Aorta (tissue), 5 donors: ENCODE results near the gene CTH. TPM values are rescaled to one million over a fixed set of nuclear protein-coding genes. Genes with fewer than 3 reads are reported as not detected.
A peak's percentile ranks its signal among the peaks of the same experiment; 100 is the strongest.
"Not testable (repeated sequence)": the region's sequence is repeated elsewhere in the genome, so short reads cannot be mapped to it uniquely, and the experiment has no call there.

Experiments
- ATAC-seq: fragments of 200-7000 bp; cut with Tn5 transposase; one replicate; pipeline ENCODE4 v1.9.1; 2022; ENCODE audit warnings: moderate library complexity; ENCODE audit not compliant: low FRiP score
- DNase-seq, 2 donors: peaks; one replicate each; pipeline ENCODE4 v3.0.0-alpha.2; 2020
- H3K27ac ChIP-seq, 2 donors: one replicate each; pipeline ENCODE4 v1.5.1; 2013; ENCODE audit warnings: low read length in 2 of 2, mild to moderate bottlenecking in 2 of 2, moderate library complexity in 2 of 2, control low read depth in 1 of 2, inconsistent platforms in 1 of 2, low read depth in 1 of 2
- H3K27me3 ChIP-seq, 2 donors: one replicate each; pipeline ENCODE4 v1.6.1; 2013; ENCODE audit warnings: control low read depth in 1 of 2, low read length in 1 of 2, mild to moderate bottlenecking in 1 of 2, moderate library complexity in 1 of 2; ENCODE audit not compliant: insufficient read depth in 2 of 2, control insufficient read depth in 1 of 2
- H3K36me3 ChIP-seq, 2 donors: one replicate each; pipeline ENCODE4 v1.6.1; 2013; ENCODE audit warnings: control low read depth in 1 of 2, low read length in 1 of 2, mild to moderate bottlenecking in 1 of 2; ENCODE audit not compliant: insufficient read depth in 2 of 2, control insufficient read depth in 1 of 2
- H3K4me1 ChIP-seq, 2 donors: one replicate each; pipeline ENCODE4 v1.6.1; 2013; ENCODE audit warnings: low read length in 2 of 2, control low read depth in 1 of 2, mild to moderate bottlenecking in 1 of 2, moderate library complexity in 1 of 2; ENCODE audit not compliant: insufficient read depth in 2 of 2, control insufficient read depth in 1 of 2
- H3K4me3 ChIP-seq, 2 donors: one replicate each; pipeline ENCODE4 v1.5.1; 2013; ENCODE audit warnings: low read length in 2 of 2, control low read depth in 1 of 2, mild to moderate bottlenecking in 1 of 2
- H3K9me3 ChIP-seq: one replicate; pipeline ENCODE4 v1.6.1; 2013; ENCODE audit warnings: mild to moderate bottlenecking, low read length; ENCODE audit not compliant: control insufficient read depth
- WGBS, 2 donors: extraction: QIAGEN DNeasy Blood & Tissue Kit; methylation state at CpG; one replicate each; pipeline ENCODE4 v1.1.7; 2013; 5-methylcytosine and 5-hydroxymethylcytosine counted together
- intact Hi-C, 2 donors: fragments of 100-400 bp; cut with DNase I; formaldehyde crosslinking; loops; one replicate each; pipeline versions ENCODE4 v1.14.2 to v1.15.0; 2022
- polyA plus RNA-seq, 2 donors: library from polyadenylated mRNA; stranded (reverse); fragments of 200-250 nt; gene quantifications; one replicate each; pipeline ENCODE4 v1.2.3, GENCODE V29; 2013
- total RNA-seq, 2 donors: library from RNA; stranded (reverse); fragmentation: NEBNext Ultra II Directional; extraction: Animal tissue kit (Norgen Biotek cat#: 25700); gene quantifications; one replicate each; pipeline ENCODE4 v1.2.1, GENCODE V29; 2021
- donor health status: healthy with polysubstance abuse.
- donor health status: Bipolar disorder and iron deficiency.
- donor health status: DM: no; HTN: no; CAD: no.
- donor health status: DM: no; HTN: no; CAD: no.
- donor health status: DM: yes; HTN: yes; CAD: no.

The CTH gene
- total and polyA plus RNA-seq, 4 donors = 1.8 to 4.3 (median 2.8) TPM

DNA sequence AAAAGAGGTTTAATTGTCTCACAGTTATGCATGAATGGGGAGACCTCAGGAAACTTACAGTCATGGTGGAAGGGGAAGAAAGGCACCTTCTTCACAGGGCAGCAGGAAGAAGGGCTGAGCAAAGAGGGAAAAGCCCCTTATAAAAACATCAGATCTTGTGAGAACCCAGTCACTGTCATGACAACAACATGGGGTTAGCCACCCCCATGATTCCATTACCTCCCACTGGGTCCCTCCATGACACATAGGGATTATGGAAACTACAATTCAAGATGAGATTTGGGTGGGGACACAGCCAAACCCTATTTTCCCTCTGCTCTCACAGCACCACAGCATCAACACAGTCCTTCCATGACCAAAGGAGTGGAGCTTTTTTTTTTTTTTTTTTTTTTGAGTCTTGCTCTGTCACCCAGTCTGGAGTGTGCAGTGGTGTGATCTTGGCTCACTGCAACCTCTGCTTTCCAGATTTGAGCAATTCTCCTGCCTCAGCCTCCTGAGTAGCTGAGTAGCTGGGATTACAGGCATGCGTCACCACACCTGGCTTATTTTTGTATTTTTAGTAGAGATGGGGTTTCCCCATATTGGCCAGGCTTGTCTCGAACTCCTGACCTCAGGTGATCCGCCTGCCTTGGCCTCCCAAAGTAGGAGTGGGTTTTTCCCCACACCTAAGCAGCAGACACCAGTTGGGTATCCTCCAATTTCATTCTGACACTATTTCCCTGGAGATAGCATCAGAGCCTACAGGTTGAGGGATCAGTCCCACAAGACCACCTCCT, 41.3 kb downstream of the CTH start:
- H3K36me3 ChIP-seq, H3K27ac ChIP-seq, H3K4me1 ChIP-seq, ATAC-seq, intact Hi-C loops, DNase-seq, H3K27me3 ChIP-seq, H3K9me3 ChIP-seq, H3K4me3 ChIP-seq: not testable (repeated sequence)
- WGBS, 2 donors = 75 to 95% methylated on average over 3 of the region's 3 CpGs

DNA sequence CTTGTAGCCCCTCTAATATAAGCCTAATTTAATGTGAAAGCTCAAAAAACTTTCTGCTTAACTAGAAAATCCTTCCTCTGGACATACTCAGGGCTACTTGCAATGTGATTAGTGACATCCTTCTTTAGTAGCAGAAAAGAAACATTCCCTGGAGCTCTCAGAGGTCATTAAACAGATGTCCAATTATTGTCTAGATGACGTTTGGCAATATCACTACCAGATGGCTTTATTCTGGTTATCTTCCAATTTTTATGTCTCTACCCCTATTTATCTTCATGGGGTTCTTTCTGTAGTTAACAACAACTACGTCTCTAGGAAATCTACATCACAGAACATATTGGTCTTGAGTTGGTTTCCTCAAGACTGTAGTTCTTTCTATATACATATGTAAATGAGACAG, 44.2 kb downstream of the CTH start:
- Histone ChIP-seq H3K9me3 (no peaks in the 10 kb centered on the region), H3K27me3 (no peaks in the 10 kb centered on the region), H3K27ac (no peak overlapping the region), H3K4me3 (no peak overlapping the region), H3K4me1 (no peaks in the 10 kb centered on the region), H3K36me3 (no peaks in the 10 kb centered on the region)
- ATAC-seq = no peak
- no peak for DNase-seq
- 64 to 65% methylated on average over 2 of the region's 2 CpGs for WGBS, 2 donors
- intact Hi-C loops = no loop called here

DNA sequence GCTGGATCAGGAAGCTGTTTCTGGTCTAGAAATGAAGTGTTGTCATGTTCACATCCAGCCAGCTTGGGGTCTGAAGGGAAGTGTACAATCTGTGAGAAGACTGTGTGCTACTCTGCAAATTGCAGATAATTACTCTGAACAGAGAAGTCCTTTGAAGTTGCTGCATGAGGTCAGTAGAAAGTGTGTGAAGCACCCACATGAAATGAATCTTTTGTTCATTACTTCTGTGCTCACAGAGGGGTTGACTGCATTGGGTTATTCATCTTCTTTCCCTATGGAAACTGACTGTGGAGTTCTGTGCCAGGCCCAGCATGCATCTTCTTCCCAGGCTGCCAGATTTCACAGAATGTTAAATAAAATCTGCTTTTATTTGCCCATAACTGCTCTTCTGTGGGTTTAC, 47.1 kb downstream of the CTH start:
- no peak overlapping the region for H3K27ac ChIP-seq
- no peaks in the 10 kb centered on the region for H3K36me3 ChIP-seq
- H3K4me1 ChIP-seq = no peaks in the 10 kb centered on the region
- no peaks in the 10 kb centered on the region for H3K9me3 ChIP-seq
- H3K4me3 ChIP-seq = no peak overlapping the region
- no peak for DNase-seq
- ATAC-seq = no peak
- no peaks in the 10 kb centered on the region for H3K27me3 ChIP-seq
- intact Hi-C loops = no loop called here

DNA sequence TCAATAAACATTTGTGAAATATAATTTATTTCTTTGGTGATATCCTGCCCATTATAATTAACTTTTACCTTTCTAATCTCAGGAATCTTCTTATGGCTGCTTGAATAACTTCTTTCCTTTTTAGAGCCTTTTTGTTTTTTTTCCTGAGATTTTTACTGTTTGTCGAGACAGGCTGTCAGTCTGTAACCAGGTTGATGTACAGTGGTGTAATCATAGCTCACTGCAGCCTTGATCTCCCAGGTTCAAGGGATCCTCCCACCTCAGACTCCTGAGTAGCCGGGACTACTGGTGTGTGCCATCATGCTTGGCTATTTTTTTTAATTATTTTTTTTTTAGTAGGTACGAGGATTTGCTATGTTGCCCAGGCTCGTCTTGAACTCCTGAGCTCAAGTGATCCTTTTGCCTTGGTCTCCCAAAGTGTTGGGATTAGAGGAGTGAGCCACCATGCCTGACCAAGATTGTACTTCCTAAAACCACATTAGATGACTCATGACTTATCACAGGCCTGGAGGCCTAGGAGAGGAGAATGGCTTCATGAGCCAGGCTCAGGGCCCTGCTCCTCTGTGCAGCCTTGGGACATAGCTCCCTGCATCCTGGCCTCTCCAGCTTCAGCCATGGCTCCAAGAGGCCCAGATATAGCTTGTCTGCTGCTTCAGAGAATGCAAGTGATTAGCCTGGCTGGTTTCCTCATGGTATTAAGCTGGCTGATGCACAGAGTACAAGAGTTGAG, 48.6 kb downstream of the CTH start:
- no peak overlapping the region for H3K27ac ChIP-seq
- no peak for DNase-seq
- intact Hi-C loops = no loop called here
- H3K9me3 ChIP-seq = no peaks in the 10 kb centered on the region
- no peaks in the 10 kb centered on the region for H3K27me3 ChIP-seq
- no peaks in the 10 kb centered on the region for H3K36me3 ChIP-seq
- ATAC-seq = no peak
- WGBS, 2 donors = 92 to 93% methylated on average over 4 of the region's 4 CpGs
- H3K4me1 ChIP-seq = no peaks in the 10 kb centered on the region
- no peak overlapping the region for H3K4me3 ChIP-seq

DNA sequence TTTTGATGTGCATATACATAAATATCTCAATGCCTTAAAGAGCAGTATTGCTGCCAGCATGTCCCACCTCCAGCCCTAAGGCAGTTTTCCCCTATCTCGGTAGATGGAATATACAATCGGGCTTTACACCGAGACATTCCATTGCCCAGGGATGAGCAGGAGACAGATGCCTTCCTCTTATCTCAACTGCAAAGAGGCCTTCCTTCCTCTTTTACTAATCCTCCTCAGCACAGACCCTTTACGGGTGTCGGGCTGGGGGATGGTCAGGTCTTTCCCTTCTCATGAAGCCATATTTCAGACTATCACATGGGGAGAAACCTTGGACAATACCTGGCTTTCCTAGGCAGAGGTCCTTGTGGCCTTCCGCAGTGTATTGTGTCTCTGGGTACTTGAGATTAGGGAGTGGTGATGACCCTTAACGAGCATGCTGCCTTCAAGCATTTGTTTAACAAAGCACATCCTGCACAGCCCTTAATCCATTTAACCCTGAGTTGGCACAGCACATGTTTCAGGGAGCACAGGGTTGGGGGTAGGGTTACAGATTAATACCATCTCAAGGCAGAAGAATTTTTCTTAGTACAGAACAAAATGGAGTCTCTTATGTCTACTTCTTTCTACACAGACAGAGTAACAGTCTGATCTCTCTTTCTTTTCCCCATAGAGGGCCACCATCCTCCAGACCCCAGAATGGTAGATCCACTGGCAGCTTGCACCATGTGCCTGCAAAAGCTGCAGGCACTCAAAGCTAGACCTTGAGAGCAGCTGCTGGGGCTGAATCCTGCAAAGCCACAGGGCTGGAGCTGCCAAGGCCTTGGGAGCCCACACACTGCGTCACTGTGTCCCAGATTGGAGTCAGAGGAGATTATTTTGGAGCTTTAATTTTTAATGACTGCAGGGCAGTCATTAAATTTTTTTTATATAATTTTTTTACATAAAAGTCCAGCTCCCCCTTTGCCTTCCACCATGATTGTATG, 50.0 kb downstream of the CTH start:
- H3K4me3 ChIP-seq, DNase-seq, H3K27me3 ChIP-seq, intact Hi-C loops, H3K27ac ChIP-seq, H3K36me3 ChIP-seq, H3K9me3 ChIP-seq, H3K4me1 ChIP-seq, ATAC-seq: not testable (repeated sequence)
- WGBS, 2 donors = 81 to 83% methylated on average over 8 of the region's 8 CpGs

DNA sequence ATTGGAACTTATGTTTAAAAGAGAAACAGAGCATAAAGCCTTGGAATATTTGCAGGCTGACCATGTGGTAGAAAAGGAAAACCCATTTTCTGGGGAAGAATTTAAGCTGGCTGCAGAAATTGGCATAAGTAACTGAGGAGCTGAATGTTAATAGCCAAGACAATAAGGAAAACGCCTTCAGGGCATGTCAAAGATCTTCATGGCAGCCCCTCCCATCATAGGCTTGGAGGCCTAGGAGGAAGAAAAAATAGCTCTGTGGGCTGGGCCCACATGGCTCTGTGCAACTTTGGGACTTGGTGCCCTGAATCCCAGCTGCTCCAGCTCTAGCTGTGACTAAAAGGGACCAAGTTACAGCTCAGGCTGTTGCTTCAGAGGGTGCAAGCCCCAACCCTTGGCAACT, 51.5 kb downstream of the CTH start:
- WGBS, 2 donors = 64 to 74% methylated on average over 1 of the region's 1 CpG
- Histone ChIP-seq H3K36me3 (no peaks in the 10 kb centered on the region), H3K4me3 (no peak overlapping the region), H3K27me3 (no peaks in the 10 kb centered on the region), H3K4me1 (no peaks in the 10 kb centered on the region), H3K27ac (no peak overlapping the region), H3K9me3 (no peaks in the 10 kb centered on the region)
- DNase-seq (no peak), ATAC-seq (no peak)
- intact Hi-C loops = no loop called here

DNA sequence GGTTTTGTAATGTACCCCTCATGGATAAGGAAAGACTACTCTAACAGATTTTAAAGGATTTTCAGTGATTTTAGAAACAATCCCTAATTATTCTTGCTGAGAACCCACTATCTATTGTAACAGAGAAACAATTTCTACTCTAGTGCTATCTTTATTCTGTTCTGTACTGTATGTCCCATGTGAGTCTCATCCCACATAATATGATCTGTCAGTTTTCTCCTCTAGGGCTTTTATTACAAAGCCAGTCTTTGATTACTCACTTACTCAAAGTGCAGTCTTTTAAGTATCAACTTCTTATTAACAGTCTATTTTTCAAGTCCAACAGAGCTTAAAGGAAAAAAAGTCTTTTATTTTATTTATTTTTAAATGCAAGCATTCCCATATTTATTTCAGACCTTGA, 54.8 kb downstream of the CTH start:
- Histone ChIP-seq H3K4me3 (no peak overlapping the region), H3K9me3 (no peaks in the 10 kb centered on the region), H3K27me3 (no peaks in the 10 kb centered on the region), H3K4me1 (no peaks in the 10 kb centered on the region), H3K27ac (no peak overlapping the region), H3K36me3 (no peaks in the 10 kb centered on the region)
- intact Hi-C loops = no loop called here
- no peak for ATAC-seq
- DNase-seq = no peak

DNA sequence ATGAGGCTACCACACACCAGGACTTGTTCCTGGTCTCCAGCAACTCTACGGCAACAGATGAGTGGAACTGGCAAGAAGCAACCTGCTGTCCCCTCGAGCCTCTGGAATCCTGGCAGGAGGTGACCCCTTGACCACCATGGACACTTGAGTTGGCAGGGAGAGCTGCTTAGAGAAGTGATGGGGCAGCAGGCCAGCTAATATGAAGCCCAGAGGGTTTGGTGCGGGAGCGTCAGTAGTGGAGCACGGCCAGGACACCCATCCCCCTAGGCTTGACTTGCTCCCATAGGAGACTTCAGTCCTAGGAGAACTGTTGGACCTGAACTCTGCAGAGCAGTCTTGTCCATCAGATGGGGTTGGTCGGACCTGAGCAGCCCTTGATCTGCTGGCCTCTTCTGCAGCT, 56.5 kb downstream of the CTH start:
- WGBS, 2 donors = 65 to 68% methylated on average over 6 of the region's 6 CpGs

More for the DNA sequence above, 56.5 kb downstream of the CTH start:
- H3K9me3 ChIP-seq = no peaks in the 10 kb centered on the region
- no peaks in the 10 kb centered on the region for H3K4me1 ChIP-seq
- H3K27ac ChIP-seq = no peak overlapping the region
- no peak for DNase-seq
- H3K4me3 ChIP-seq = no peak overlapping the region
- no peaks in the 10 kb centered on the region for H3K36me3 ChIP-seq
- ATAC-seq = peak; percentile 15
- intact Hi-C loops = no loop called here
- H3K27me3 ChIP-seq = no peaks in the 10 kb centered on the region
